NCI-H2227 (cell line): ENCODE measurements around the gene CYP24A1.

Experiments
- DNase-seq: peaks from one replicate; lab custom pipeline; 2025; ENCODE audit not compliant: unreplicated experiment; lab: John Stamatoyannopoulos, UW

The CYP24A1 gene

GRCh38 chr20:54158226-54158625, 15.6 kb downstream of the CYP24A1 start:
- DNase-seq, result no peak

- DNase-seq, result no peak
Measured at GRCh38 chr20:54156981-54157835, 16.6 kb downstream of the CYP24A1 start.

GRCh38 chr20:54156522-54156921, 17.3 kb downstream of the CYP24A1 start:
- DNase-seq, result no peak

- DNase-seq, result no peak
Measured at GRCh38 chr20:54155736-54156317, 18.0 kb downstream of the CYP24A1 start.

GRCh38 chr20:54154439-54154838, 19.3 kb downstream of the CYP24A1 start:
- DNase-seq, result no peak

- no peak for DNase-seq
Measured at GRCh38 chr20:54153847-54154246, 19.9 kb downstream of the CYP24A1 start.

GRCh38 chr20:54153041-54153327, 20.8 kb downstream of the CYP24A1 start:
- no peak for DNase-seq

- no peak for DNase-seq
Measured at GRCh38 chr20:54152227-54153040, 21.4 kb downstream of the CYP24A1 start.

GRCh38 chr20:54151511-54152226, 22.1 kb downstream of the CYP24A1 start:
- DNase-seq, result no peak

GRCh38 chr20:54151075-54151439, 22.7 kb downstream of the CYP24A1 start:
- DNase-seq, result no peak

- DNase-seq, result no peak
Measured at GRCh38 chr20:54149765-54150264, 24.0 kb downstream of the CYP24A1 start.

GRCh38 chr20:54148947-54149764, 24.6 kb downstream of the CYP24A1 start:
- no peak for DNase-seq

- no peak for DNase-seq
Measured at GRCh38 chr20:54146672-54147071, 27.1 kb downstream of the CYP24A1 start.

GRCh38 chr20:54144847-54145414, 28.9 kb downstream of the CYP24A1 start:
- DNase-seq, result no peak

GRCh38 chr20:54140927-54141566, 32.7 kb downstream of the CYP24A1 start:
- DNase-seq, result no peak

- no peak for DNase-seq
Measured at GRCh38 chr20:54140486-54140885, 33.3 kb downstream of the CYP24A1 start.

GRCh38 chr20:54140067-54140466, 33.7 kb downstream of the CYP24A1 start:
- DNase-seq, result no peak

GRCh38 chr20:54139188-54139587, 34.6 kb downstream of the CYP24A1 start:
- DNase-seq, result no peak

- DNase-seq, result no peak
Measured at GRCh38 chr20:54138427-54138826, 35.4 kb downstream of the CYP24A1 start.

GRCh38 chr20:54137115-54137514, 36.7 kb downstream of the CYP24A1 start:
- DNase-seq, result no peak
